ENCODE data around the gene LEPR. TPM values are rescaled to one million over a fixed set of nuclear protein-coding genes. Genes with fewer than 3 reads are reported as not detected.

Gene LEPR
- total and polyA plus RNA-seq, 2 donors (not counting 1 experiment from before 2014, with no cell fraction given), result 8.0 to 20.1 TPM

GRCh38 chr1:65431111-65431705 is 10.7 kb downstream of the LEPR start:
- Histone ChIP-seq H3K36me3 (ENCODE audit: control insufficient read depth, insufficient read depth, low read length) (peaks cover 5% of the 10 kb centered on the region), H3K27ac (ENCODE audit: insufficient read depth, low read length) (no peak overlapping the region)
- DNase-seq (ENCODE audit: low read depth in 2 of 2), result peak; percentile 36 to 74

GRCh38 chr1:65432918-65433317 is 12.4 kb downstream of the LEPR start:
- H3K79me2 ChIP-seq (ENCODE audit: control insufficient read depth, insufficient read depth, low read length), result peaks cover 2% of the 10 kb centered on the region
- no peaks in the 10 kb centered on the region for H3K27me3 ChIP-seq (ENCODE audit: control insufficient read depth, insufficient read depth, low read length)
- H3K4me2 ChIP-seq (ENCODE audit: extremely low read depth, insufficient read depth, low read length), result no peak overlapping the region
- H3K36me3 ChIP-seq (ENCODE audit: control insufficient read depth, insufficient read depth, low read length), result peaks cover 3% of the 10 kb centered on the region
- TF ChIP-seq EZH2 (IDR thresholded peaks at IDR 0.05; ENCODE audit: low read length, missing control alignments) (no peak), CTCF (conservative IDR thresholded peaks at IDR 0.05 in 1 of 2, IDR thresholded peaks at IDR 0.05 in 1 of 2; ENCODE audit: low read depth in 1 of 2, low read length in 2 of 2) (no peak)
- no peak overlapping the region for H3K4me3 ChIP-seq (replicated peaks in 1 of 4; ENCODE audit: control extremely low read depth in 1 of 4, insufficient read depth in 1 of 4, low read depth in 3 of 4, low read length in 4 of 4)
- H4K20me1 ChIP-seq (ENCODE audit: control insufficient read depth, extremely low read depth, insufficient read depth, low read length), result no peaks in the 10 kb centered on the region
- H3K9ac ChIP-seq (ENCODE audit: insufficient read depth, low read length), result no peak overlapping the region
- peaks cover 2% of the 10 kb centered on the region for H3K4me1 ChIP-seq (ENCODE audit: control insufficient read depth, extremely low read depth, insufficient read depth, low read length)
- no peaks in the 10 kb centered on the region for H3K9me3 ChIP-seq (ENCODE audit: control insufficient read depth, insufficient read depth, low read depth, low read length)
- no peak overlapping the region for H2AFZ ChIP-seq (ENCODE audit: low read length)
- no peak overlapping the region for H3K27ac ChIP-seq (ENCODE audit: insufficient read depth, low read length)
- DNase-seq (ENCODE audit: low read depth in 2 of 2), result no peak

More at GRCh38 chr1:65431111-65431705, 10.7 kb downstream of the LEPR start:
- Histone ChIP-seq H3K79me2 (ENCODE audit: control insufficient read depth, insufficient read depth, low read length) (peaks cover 2% of the 10 kb centered on the region), H3K27me3 (ENCODE audit: control insufficient read depth, insufficient read depth, low read length) (no peaks in the 10 kb centered on the region), H3K9ac (ENCODE audit: insufficient read depth, low read length) (no peak overlapping the region), H2AFZ (ENCODE audit: low read length) (no peak overlapping the region), H4K20me1 (ENCODE audit: control insufficient read depth, extremely low read depth, insufficient read depth, low read length) (no peaks in the 10 kb centered on the region), H3K9me3 (ENCODE audit: control insufficient read depth, insufficient read depth, low read depth, low read length) (no peaks in the 10 kb centered on the region), H3K4me1 (ENCODE audit: control insufficient read depth, extremely low read depth, insufficient read depth, low read length) (peaks cover 3% of the 10 kb centered on the region), H3K4me2 (ENCODE audit: extremely low read depth, insufficient read depth, low read length) (no peak overlapping the region), H3K4me3 (replicated peaks in 1 of 4; ENCODE audit: control extremely low read depth in 1 of 4, insufficient read depth in 1 of 4, low read depth in 3 of 4, low read length in 4 of 4) (no peak overlapping the region)
- peak; percentile 49 to 55 for TF ChIP-seq CTCF (conservative IDR thresholded peaks at IDR 0.05 in 1 of 2, IDR thresholded peaks at IDR 0.05 in 1 of 2; ENCODE audit: low read depth in 1 of 2, low read length in 2 of 2)
- TF ChIP-seq EZH2 (IDR thresholded peaks at IDR 0.05; ENCODE audit: low read length, missing control alignments), result no peak

GRCh38 chr1:65434255-65434654 is 13.8 kb downstream of the LEPR start:
- TF ChIP-seq EZH2 (IDR thresholded peaks at IDR 0.05; ENCODE audit: low read length, missing control alignments), result no peak
- peak in 1 of 2 donors; percentile 23 for TF ChIP-seq CTCF (conservative IDR thresholded peaks at IDR 0.05 in 1 of 2, IDR thresholded peaks at IDR 0.05 in 1 of 2; ENCODE audit: low read depth in 1 of 2, low read length in 2 of 2)
- H3K79me2 ChIP-seq (ENCODE audit: control insufficient read depth, insufficient read depth, low read length), result peaks cover 2% of the 10 kb centered on the region
- H3K36me3 ChIP-seq (ENCODE audit: control insufficient read depth, insufficient read depth, low read length), result peaks cover 3% of the 10 kb centered on the region
- H3K9me3 ChIP-seq (ENCODE audit: control insufficient read depth, insufficient read depth, low read depth, low read length), result no peaks in the 10 kb centered on the region
- H3K4me1 ChIP-seq (ENCODE audit: control insufficient read depth, extremely low read depth, insufficient read depth, low read length), result peaks cover 2% of the 10 kb centered on the region
- H3K4me2 ChIP-seq (ENCODE audit: extremely low read depth, insufficient read depth, low read length), result no peak overlapping the region
- no peaks in the 10 kb centered on the region for H3K27me3 ChIP-seq (ENCODE audit: control insufficient read depth, insufficient read depth, low read length)
- no peak for DNase-seq (ENCODE audit: low read depth in 2 of 2)
- H4K20me1 ChIP-seq (ENCODE audit: control insufficient read depth, extremely low read depth, insufficient read depth, low read length), result no peaks in the 10 kb centered on the region
- H2AFZ ChIP-seq (ENCODE audit: low read length), result no peak overlapping the region
- H3K4me3 ChIP-seq (replicated peaks in 1 of 4; ENCODE audit: control extremely low read depth in 1 of 4, insufficient read depth in 1 of 4, low read depth in 3 of 4, low read length in 4 of 4), result no peak overlapping the region
- H3K9ac ChIP-seq (ENCODE audit: insufficient read depth, low read length), result no peak overlapping the region
- H3K27ac ChIP-seq (ENCODE audit: insufficient read depth, low read length), result no peak overlapping the region
